Measurements from ENCODE around the gene CGB1.

DNA sequence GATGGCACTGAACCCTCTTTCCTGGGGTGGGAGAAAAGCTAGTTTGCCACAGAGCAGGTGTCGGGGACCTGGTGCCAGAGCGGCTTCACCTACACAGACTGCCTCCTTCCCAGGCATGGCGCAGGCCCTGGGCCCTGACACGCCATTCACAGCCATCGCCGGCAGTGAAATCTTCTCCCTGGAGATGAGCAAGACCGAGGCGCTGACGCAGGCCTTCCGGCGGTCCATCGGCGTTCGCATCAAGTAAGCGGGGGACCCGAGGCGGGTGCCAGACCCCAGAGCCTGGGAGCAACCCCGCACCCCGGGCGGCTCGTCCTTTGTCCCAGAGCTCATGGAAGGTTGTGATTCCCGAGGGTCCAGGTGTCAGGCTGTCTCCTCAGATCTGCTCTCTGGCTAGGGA lies 29.8 kb downstream of the CGB1 start:
- TF ChIP-seq, protein P1, sequence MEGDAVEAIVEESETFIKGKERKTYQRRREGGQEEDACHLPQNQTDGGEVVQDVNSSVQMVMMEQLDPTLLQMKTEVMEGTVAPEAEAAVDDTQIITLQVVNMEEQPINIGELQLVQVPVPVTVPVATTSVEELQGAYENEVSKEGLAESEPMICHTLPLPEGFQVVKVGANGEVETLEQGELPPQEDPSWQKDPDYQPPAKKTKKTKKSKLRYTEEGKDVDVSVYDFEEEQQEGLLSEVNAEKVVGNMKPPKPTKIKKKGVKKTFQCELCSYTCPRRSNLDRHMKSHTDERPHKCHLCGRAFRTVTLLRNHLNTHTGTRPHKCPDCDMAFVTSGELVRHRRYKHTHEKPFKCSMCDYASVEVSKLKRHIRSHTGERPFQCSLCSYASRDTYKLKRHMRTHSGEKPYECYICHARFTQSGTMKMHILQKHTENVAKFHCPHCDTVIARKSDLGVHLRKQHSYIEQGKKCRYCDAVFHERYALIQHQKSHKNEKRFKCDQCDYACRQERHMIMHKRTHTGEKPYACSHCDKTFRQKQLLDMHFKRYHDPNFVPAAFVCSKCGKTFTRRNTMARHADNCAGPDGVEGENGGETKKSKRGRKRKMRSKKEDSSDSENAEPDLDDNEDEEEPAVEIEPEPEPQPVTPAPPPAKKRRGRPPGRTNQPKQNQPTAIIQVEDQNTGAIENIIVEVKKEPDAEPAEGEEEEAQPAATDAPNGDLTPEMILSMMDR (IDR thresholded peaks at IDR 0.05), result no peak
- TF ChIP-seq POLR2A (IDR thresholded peaks at IDR 0.05), result no peak
